Uterus (tissue), 4 donors: Measurements from ENCODE around the gene PEAR1. TPM values are rescaled to one million over a fixed set of nuclear protein-coding genes. Genes with fewer than 3 reads are reported as not detected.

ENCODE experiments used
- DNase-seq, 2 donors: peaks; one replicate each; pipeline ENCODE4 v3.0.0-alpha.2; 2019 to 2020
- H3K27ac ChIP-seq, 2 donors: fragments of 200-600 bp; sonication (generic); 1 replicate in 1 of 2; 2 replicates in 1 of 2; pipeline ENCODE4 v1.5.1; 2016 to 2018
- H3K27me3 ChIP-seq, 2 donors: fragments of 200-600 bp; sonication (generic); one replicate each; pipeline ENCODE4 v1.5.1; 2018 to 2019; ENCODE audit warnings: control low read depth in 1 of 2
- H3K36me3 ChIP-seq, 2 donors: fragments of 200-600 bp; sonication (generic); one replicate each; pipeline ENCODE4 v1.5.1; 2019; ENCODE audit warnings: control low read depth in 1 of 2
- H3K4me1 ChIP-seq, 2 donors: fragments of 200-600 bp; sonication (generic); one replicate each; pipeline ENCODE4 v1.5.1; 2018 to 2019; ENCODE audit warnings: control low read depth in 1 of 2
- H3K4me3 ChIP-seq, 2 donors: fragments of 200-600 bp; sonication (generic); 1 replicate in 1 of 2; 2 replicates in 1 of 2; pipeline ENCODE4 v1.5.1; 2018 to 2019; ENCODE audit warnings: mild to moderate bottlenecking in 1 of 2
- H3K9me3 ChIP-seq, 2 donors: fragments of 200-600 bp; sonication (generic); one replicate each; pipeline ENCODE4 v1.5.1; 2019; ENCODE audit warnings: control low read depth in 1 of 2
- CTCF ChIP-seq, 4 experiments: fragments of 200-600 bp in 2 of 4; fragments of 450-650 bp in 2 of 4; sonication (generic) in 2 of 4; IDR thresholded peaks; one replicate each; pipeline ENCODE4 v1.5.1; 2016 to 2019; ENCODE audit warnings: antibody characterized with exemption in 4 of 4, mild to moderate bottlenecking in 2 of 4, moderate library complexity in 1 of 4
- POLR2A ChIP-seq, 2 donors: fragments of 450-650 bp; IDR thresholded peaks; one replicate each; pipeline ENCODE4 v1.6.1; 2016; ENCODE audit warnings: antibody characterized with exemption in 2 of 2, mild to moderate bottlenecking in 1 of 2, moderate library complexity in 1 of 2
- intact Hi-C: fragments of 100-400 bp; cut with DNase I; formaldehyde crosslinking; loops from one replicate; pipeline ENCODE4 v1.15.1; 2023; ENCODE audit warnings: low total_unique reads
- total RNA-seq, 4 donors: library from RNA; depleted of rRNA in 3 of 4; stranded (reverse); fragments of >200 nt in 3 of 4; gene quantifications; one replicate each; pipeline versions ENCODE4 v1.1.0 to v1.2.4, GENCODE V29; 2014 to 2023
- donor health status: DM: yes; HTN: yes; CAD: no.

Gene PEAR1
- total RNA-seq, 4 donors from 2014 or later = 7.4 to 41.8 (median 17.9) TPM

GRCh38 chr1:156869455-156869854 lies 24.1 kb upstream of the PEAR1 start:
- DNase-seq = no peak
- Histone ChIP-seq H3K27ac (no peak overlapping the region), H3K27me3 (no peaks in the 10 kb centered on the region), H3K4me1 (no peaks in the 10 kb centered on the region), H3K9me3 (no peaks in the 10 kb centered on the region), H3K4me3 (no peak overlapping the region), H3K36me3 (no peaks in the 10 kb centered on the region)
- intact Hi-C loops = no loop called here
- TF ChIP-seq POLR2A (IDR thresholded peaks at IDR 0.05) (no peak), CTCF (IDR thresholded peaks at IDR 0.05) (no peak)

DNA sequence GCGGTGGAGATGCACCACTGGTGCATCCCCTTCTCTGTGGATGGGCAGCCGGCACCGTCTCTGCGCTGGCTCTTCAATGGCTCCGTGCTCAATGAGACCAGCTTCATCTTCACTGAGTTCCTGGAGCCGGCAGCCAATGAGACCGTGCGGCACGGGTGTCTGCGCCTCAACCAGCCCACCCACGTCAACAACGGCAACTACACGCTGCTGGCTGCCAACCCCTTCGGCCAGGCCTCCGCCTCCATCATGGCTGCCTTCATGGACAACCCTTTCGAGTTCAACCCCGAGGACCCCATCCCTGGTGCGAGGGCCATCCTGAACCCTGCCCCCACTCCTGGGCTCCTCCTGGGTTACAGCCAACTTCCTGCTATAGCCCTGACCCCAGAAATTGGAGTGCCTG lies 19.9 kb upstream of the PEAR1 start:
- DNase-seq = no peak
- Histone ChIP-seq H3K27me3 (no peaks in the 10 kb centered on the region), H3K27ac (no peak overlapping the region), H3K9me3 (no peaks in the 10 kb centered on the region), H3K4me3 (no peak overlapping the region), H3K36me3 (no peaks in the 10 kb centered on the region), H3K4me1 (no peaks in the 10 kb centered on the region)
- TF ChIP-seq POLR2A (IDR thresholded peaks at IDR 0.05) (no peak), CTCF (IDR thresholded peaks at IDR 0.05) (no peak)
- intact Hi-C loops = no loop called here

GRCh38 chr1:156874142-156874541 lies 19.4 kb upstream of the PEAR1 start:
- intact Hi-C loops = no loop called here
- DNase-seq = no peak
- Histone ChIP-seq H3K36me3 (no peaks in the 10 kb centered on the region), H3K4me3 (no peak overlapping the region), H3K27me3 (no peaks in the 10 kb centered on the region), H3K9me3 (no peaks in the 10 kb centered on the region), H3K27ac (no peak overlapping the region), H3K4me1 (no peaks in the 10 kb centered on the region)
- TF ChIP-seq POLR2A (IDR thresholded peaks at IDR 0.05) = no peak
- no peak for TF ChIP-seq CTCF (IDR thresholded peaks at IDR 0.05)

DNA sequence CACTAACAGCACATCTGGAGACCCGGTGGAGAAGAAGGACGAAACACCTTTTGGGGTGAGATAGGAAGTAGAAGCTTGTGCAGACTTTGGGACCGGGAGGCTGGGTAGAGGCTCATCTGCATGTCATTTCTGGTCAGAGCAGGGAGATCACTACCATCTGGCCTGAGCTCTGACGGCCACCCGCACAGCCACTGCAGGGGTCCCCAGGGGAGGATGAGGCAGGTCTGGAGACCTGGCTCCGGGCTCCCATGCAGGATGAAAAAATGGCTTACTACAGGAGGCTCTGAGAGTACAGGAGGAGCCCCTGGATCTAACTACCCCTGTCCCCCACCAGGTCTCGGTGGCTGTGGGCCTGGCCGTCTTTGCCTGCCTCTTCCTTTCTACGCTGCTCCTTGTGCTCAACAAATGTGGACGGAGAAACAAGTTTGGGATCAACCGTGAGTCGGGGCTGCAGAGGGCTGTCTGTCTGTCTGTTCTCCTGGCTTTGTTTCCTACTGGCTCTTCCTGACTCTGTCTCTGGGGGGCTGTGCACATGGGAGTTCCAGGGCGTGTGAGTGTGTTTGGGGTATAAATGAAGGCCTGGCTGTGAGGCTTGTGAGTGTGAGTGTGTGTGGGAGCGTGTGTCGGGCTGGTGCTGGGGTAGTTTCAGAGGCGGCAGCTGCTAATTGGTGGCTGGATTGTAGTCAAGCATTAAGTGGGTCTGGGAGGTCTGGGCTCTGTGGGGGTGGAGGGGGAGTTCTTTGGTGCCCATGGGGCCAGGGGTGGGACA lies 18.8 kb upstream of the PEAR1 start:
- no peaks in the 10 kb centered on the region for H3K36me3 ChIP-seq
- intact Hi-C loops = no loop called here

GRCh38 chr1:156875341-156875615 lies 18.2 kb upstream of the PEAR1 start:
- no peaks in the 10 kb centered on the region for H3K4me1 ChIP-seq
- H3K4me3 ChIP-seq = no peak overlapping the region
- DNase-seq = no peak
- H3K36me3 ChIP-seq = no peaks in the 10 kb centered on the region
- no peak overlapping the region for H3K27ac ChIP-seq
- no peaks in the 10 kb centered on the region for H3K9me3 ChIP-seq
- no peak for TF ChIP-seq CTCF (IDR thresholded peaks at IDR 0.05)
- TF ChIP-seq POLR2A (IDR thresholded peaks at IDR 0.05) = no peak
- intact Hi-C loops = no loop called here
- no peaks in the 10 kb centered on the region for H3K27me3 ChIP-seq

More for the DNA sequence above, 18.8 kb upstream of the PEAR1 start:
- H3K27me3 ChIP-seq = no peaks in the 10 kb centered on the region
- no peaks in the 10 kb centered on the region for H3K4me1 ChIP-seq
- TF ChIP-seq POLR2A (IDR thresholded peaks at IDR 0.05) (no peak), CTCF (IDR thresholded peaks at IDR 0.05) (no peak)
- no peak overlapping the region for H3K4me3 ChIP-seq
- DNase-seq = no peak
- no peak overlapping the region for H3K27ac ChIP-seq
- no peaks in the 10 kb centered on the region for H3K9me3 ChIP-seq
